Lung (tissue), 12 donors: ENCODE results near the gene RRP15. TPM values are rescaled to one million over a fixed set of nuclear protein-coding genes. Genes with fewer than 3 reads are reported as not detected.

Experiments
- ATAC-seq: fragments of 200-7000 bp; cut with Tn5 transposase; one replicate; pipeline ENCODE4 v1.9.1; 2020; ENCODE audit warnings: moderate number of reproducible peaks; ENCODE audit not compliant: insufficient read depth, low FRiP score
- DNase-seq, 3 donors: peaks; one replicate each; pipeline ENCODE4 v3.0.0-alpha.2; 2013 to 2017
- H3K27ac ChIP-seq, 2 donors: one replicate each; pipeline ENCODE4 v1.5.1; 2013; ENCODE audit warnings: mild to moderate bottlenecking in 2 of 2, moderate library complexity in 2 of 2, control low read depth in 1 of 2, inconsistent platforms in 1 of 2, low read depth in 1 of 2, low read length in 1 of 2
- H3K27me3 ChIP-seq, 3 donors: one replicate each; pipeline ENCODE4 v1.5.1; 2013; ENCODE audit warnings: low read length in 2 of 3; ENCODE audit not compliant: control insufficient read depth in 3 of 3, insufficient read depth in 3 of 3
- H3K36me3 ChIP-seq, 4 donors: one replicate each; pipeline ENCODE4 v1.5.1; 2013; ENCODE audit warnings: low read length in 4 of 4, mild to moderate bottlenecking in 1 of 4, moderate library complexity in 1 of 4; ENCODE audit not compliant: control insufficient read depth in 4 of 4, insufficient read depth in 4 of 4
- H3K4me1 ChIP-seq, 5 donors: one replicate each; pipeline ENCODE4 v1.5.1; 2013; ENCODE audit warnings: low read length in 5 of 5, mild to moderate bottlenecking in 2 of 5, moderate library complexity in 1 of 5; ENCODE audit not compliant: control insufficient read depth in 5 of 5, insufficient read depth in 5 of 5
- H3K4me3 ChIP-seq: one replicate; pipeline ENCODE4 v1.5.1; 2013; ENCODE audit warnings: mild to moderate bottlenecking, control low read depth, moderate library complexity
- H3K9ac ChIP-seq, 2 donors: one replicate each; pipeline ENCODE4 v1.5.1; 2013; ENCODE audit warnings: low read length in 2 of 2, control low read depth in 1 of 2; ENCODE audit not compliant: insufficient read depth in 1 of 2
- H3K9me3 ChIP-seq, 4 donors: one replicate each; pipeline ENCODE4 v1.5.1; 2013; ENCODE audit warnings: low read length in 3 of 4, mild to moderate bottlenecking in 1 of 4, moderate library complexity in 1 of 4; ENCODE audit not compliant: control insufficient read depth in 4 of 4, insufficient read depth in 3 of 4
- WGBS, 2 donors: extraction: QIAGEN DNeasy Blood & Tissue Kit; methylation state at CpG; one replicate each; pipeline ENCODE4 v1.1.7; 2013; 5-methylcytosine and 5-hydroxymethylcytosine counted together
- polyA plus RNA-seq, 2 donors: library from polyadenylated mRNA; stranded (reverse); fragments of 200-250 nt; gene quantifications; one replicate each; pipeline ENCODE4 v1.2.1, GENCODE V29; 2013
- total RNA-seq, 2 donors: library from RNA; depleted of rRNA in 1 of 2; stranded (reverse); fragments of >200 nt in 1 of 2; gene quantifications; one replicate each; pipeline ENCODE4 v1.2.1, GENCODE V29; 2014 to 2021
- TF ChIP-seq, protein P1 (sequence below): IDR thresholded peaks from 2 replicates; pipeline ENCODE4 v1.5.1; 2012; ENCODE audit warnings: mild to moderate bottlenecking; ENCODE audit errors: control extremely low read depth, extremely low read depth
- donor health status: control.
- donor health status: control.
- donor health status: Bipolar disorder and iron deficiency.
- donor health status: healthy.
- donor health status: DM: yes; HTN: yes; CAD: no.

The RRP15 gene
- total and polyA plus RNA-seq, 4 donors: 3.5 to 17.1 (median 8.2) TPM

DNA sequence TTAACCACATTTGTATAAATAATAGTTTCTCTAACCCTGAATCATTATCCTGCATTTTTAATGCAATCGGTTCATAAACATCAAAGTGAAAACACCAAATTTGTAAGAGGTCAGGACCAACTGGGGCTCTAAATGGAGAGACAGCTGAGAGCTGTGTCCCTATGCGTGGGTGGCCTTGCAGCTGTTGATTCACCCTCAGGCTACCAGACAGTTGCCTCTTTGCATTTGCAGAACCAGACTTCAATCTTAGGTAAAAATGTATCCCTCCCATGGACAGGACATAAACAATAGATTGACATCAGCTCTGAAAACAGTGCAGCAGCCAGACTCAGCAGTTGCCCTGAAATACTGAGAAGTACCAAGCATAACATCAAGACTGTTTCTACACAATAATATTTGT is 51.2 kb downstream of the RRP15 start:
- ATAC-seq: no peak
- WGBS, 2 donors: 78 to 96% methylated on average over 2 of the region's 2 CpGs
- TF ChIP-seq, protein P1, sequence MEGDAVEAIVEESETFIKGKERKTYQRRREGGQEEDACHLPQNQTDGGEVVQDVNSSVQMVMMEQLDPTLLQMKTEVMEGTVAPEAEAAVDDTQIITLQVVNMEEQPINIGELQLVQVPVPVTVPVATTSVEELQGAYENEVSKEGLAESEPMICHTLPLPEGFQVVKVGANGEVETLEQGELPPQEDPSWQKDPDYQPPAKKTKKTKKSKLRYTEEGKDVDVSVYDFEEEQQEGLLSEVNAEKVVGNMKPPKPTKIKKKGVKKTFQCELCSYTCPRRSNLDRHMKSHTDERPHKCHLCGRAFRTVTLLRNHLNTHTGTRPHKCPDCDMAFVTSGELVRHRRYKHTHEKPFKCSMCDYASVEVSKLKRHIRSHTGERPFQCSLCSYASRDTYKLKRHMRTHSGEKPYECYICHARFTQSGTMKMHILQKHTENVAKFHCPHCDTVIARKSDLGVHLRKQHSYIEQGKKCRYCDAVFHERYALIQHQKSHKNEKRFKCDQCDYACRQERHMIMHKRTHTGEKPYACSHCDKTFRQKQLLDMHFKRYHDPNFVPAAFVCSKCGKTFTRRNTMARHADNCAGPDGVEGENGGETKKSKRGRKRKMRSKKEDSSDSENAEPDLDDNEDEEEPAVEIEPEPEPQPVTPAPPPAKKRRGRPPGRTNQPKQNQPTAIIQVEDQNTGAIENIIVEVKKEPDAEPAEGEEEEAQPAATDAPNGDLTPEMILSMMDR: no peak

GRCh38 chr1:218339267-218339831 is 54.3 kb downstream of the RRP15 start:
- no peaks in the 10 kb centered on the region for H3K27me3 ChIP-seq
- peaks cover 0 to 25% (median 0%) of the 10 kb centered on the region in 5 donors for H3K4me1 ChIP-seq
- WGBS, 2 donors: 4 to 5% methylated on average over 1 of the region's 1 CpG
- DNase-seq (peak in 2 of 3 donors; percentile 72 to 80), ATAC-seq (no peak)
- H3K36me3 ChIP-seq: peaks cover 0 to 1% (median 0%) of the 10 kb centered on the region in 4 donors
- H3K27ac ChIP-seq: no peak overlapping the region
- no peaks in the 10 kb centered on the region for H3K9me3 ChIP-seq
- TF ChIP-seq, protein P1: peak; percentile 41
- H3K4me3 ChIP-seq: no peak overlapping the region
- no peak overlapping the region for H3K9ac ChIP-seq

More for the DNA sequence above, 51.2 kb downstream of the RRP15 start:
- H3K36me3 ChIP-seq: peaks cover 0 to 1% (median 0%) of the 10 kb centered on the region in 4 donors
- peaks cover 0 to 28% (median 0%) of the 10 kb centered on the region in 5 donors for H3K4me1 ChIP-seq
- no peak overlapping the region for H3K9ac ChIP-seq
- no peak overlapping the region for H3K27ac ChIP-seq
- no peak overlapping the region for H3K4me3 ChIP-seq
- DNase-seq: peak; percentile 75 to 92 (median 89)
- H3K27me3 ChIP-seq: no peaks in the 10 kb centered on the region
- H3K9me3 ChIP-seq: no peaks in the 10 kb centered on the region

GRCh38 chr1:218341325-218341724 is 56.2 kb downstream of the RRP15 start:
- no peak for ATAC-seq
- Histone ChIP-seq H3K27me3 (no peaks in the 10 kb centered on the region), H3K4me3 (no peak overlapping the region), H3K36me3 (peaks cover 0 to 1% (median 0%) of the 10 kb centered on the region in 4 donors), H3K9ac (no peak overlapping the region), H3K4me1 (peaks cover 0 to 23% (median 0%) of the 10 kb centered on the region in 5 donors), H3K9me3 (no peaks in the 10 kb centered on the region), H3K27ac (no peak overlapping the region)
- TF ChIP-seq, protein P1: no peak
- 87 to 94% methylated on average over 1 of the region's 1 CpG for WGBS, 2 donors
- no peak for DNase-seq
